HepG2 (cell line): ENCODE results near the gene ATG7. TPM values are rescaled to one million over a fixed set of nuclear protein-coding genes. Genes with fewer than 3 reads are reported as not detected.
A peak's percentile ranks its signal among the peaks of the same experiment; 100 is the strongest.

Experiments
- ARHGAP35 ChIP-seq: sonication (generic); formaldehyde crosslinking; IDR thresholded peaks from 2 replicates; pipeline ENCODE4 v1.9.0; 2022; ENCODE audit warnings: mild to moderate bottlenecking, inconsistent platforms, moderate library complexity, missing genetic modification reagents, borderline replicate concordance
- BHLHE40 ChIP-seq: IDR thresholded peaks from 2 replicates; pipeline ENCODE4 v1.6.1; 2011; ENCODE audit warnings: low read length, improper control_type of control experiment
- ETV5 ChIP-seq: IDR thresholded peaks from 2 replicates; pipeline ENCODE4 v1.6.1; 2018; ENCODE audit warnings: missing biosample characterization, missing genetic modification reagents, inconsistent platforms, borderline replicate concordance
- FOXO1 ChIP-seq: sonication (generic); formaldehyde crosslinking; IDR thresholded peaks from 2 replicates; pipeline ENCODE4 v1.4.0; 2020; ENCODE audit warnings: missing genetic modification reagents
- HDAC2 ChIP-seq: sonication (generic); formaldehyde crosslinking; IDR thresholded peaks from 2 replicates; pipeline ENCODE4 v1.4.0; 2020; ENCODE audit warnings: missing genetic modification reagents
- IKZF5 ChIP-seq: IDR thresholded peaks from 2 replicates; pipeline ENCODE4 v1.6.1; 2018; ENCODE audit warnings: missing genetic modification reagents, mild to moderate bottlenecking, missing compliant biosample characterization
- JARID2 ChIP-seq: sonication (generic); formaldehyde crosslinking; IDR thresholded peaks from 2 replicates; pipeline ENCODE4 v1.8.1; 2023; ENCODE audit warnings: missing genetic modification reagents, inconsistent platforms; ENCODE audit not compliant: insufficient replicate concordance
- KDM2A ChIP-seq: sonication (generic); formaldehyde crosslinking; IDR thresholded peaks from 2 replicates; pipeline ENCODE4 v1.4.0; 2020; ENCODE audit warnings: low read depth, missing genetic modification reagents, borderline replicate concordance
- MTA1 ChIP-seq: sonication (generic); formaldehyde crosslinking; IDR thresholded peaks from 2 replicates; pipeline ENCODE4 v1.4.0; 2020; ENCODE audit warnings: missing genetic modification reagents, mild to moderate bottlenecking, borderline replicate concordance
- NCOA1 ChIP-seq: sonication (generic); formaldehyde crosslinking; IDR thresholded peaks from 2 replicates; pipeline ENCODE4 v1.9.0; 2021; ENCODE audit warnings: missing genetic modification reagents
- RFXAP ChIP-seq: sonication (generic); formaldehyde crosslinking; IDR thresholded peaks from 2 replicates; pipeline ENCODE4 v1.4.0; 2020; ENCODE audit warnings: missing genetic modification reagents, borderline replicate concordance
- SIX4 ChIP-seq: sonication (generic); formaldehyde crosslinking; IDR thresholded peaks from 2 replicates; pipeline ENCODE4 v1.4.0; 2020; ENCODE audit warnings: missing genetic modification reagents
- SKI ChIP-seq: fragments of 450-650 bp; IDR thresholded peaks from one replicate; pipeline ENCODE4 v1.6.1; 2018; ENCODE audit warnings: mild to moderate bottlenecking; ENCODE audit not compliant: partially characterized antibody
- TBX3 ChIP-seq: fragments of 450-650 bp; IDR thresholded peaks from 2 replicates; pipeline ENCODE4 v1.6.1; 2017; ENCODE audit warnings: antibody characterized with exemption, mild to moderate bottlenecking, inconsistent platforms, borderline replicate concordance
- THYN1 ChIP-seq: sonication (generic); formaldehyde crosslinking; IDR thresholded peaks from 2 replicates; pipeline ENCODE4 v1.8.1; 2023; ENCODE audit warnings: low read depth, mild to moderate bottlenecking, moderate library complexity, missing genetic modification reagents, borderline replicate concordance
- ZC3H4 ChIP-seq: sonication (generic); formaldehyde crosslinking; IDR thresholded peaks from 2 replicates; pipeline ENCODE4 v1.4.0; 2020; ENCODE audit warnings: missing genetic modification reagents, borderline replicate concordance
- ZKSCAN1 ChIP-seq: fragments of 150-350 bp; IDR thresholded peaks from 2 replicates; pipeline ENCODE4 v1.6.1; 2014; ENCODE audit warnings: low read length
- ZMYM3 ChIP-seq: sonication (generic); formaldehyde crosslinking; IDR thresholded peaks from 2 replicates; pipeline ENCODE4 v1.5.1; 2020; ENCODE audit warnings: mild to moderate bottlenecking, missing genetic modification reagents
- ZNF207 ChIP-seq: fragments of 450-650 bp; IDR thresholded peaks from 2 replicates; pipeline ENCODE4 v1.6.1; 2016; ENCODE audit warnings: antibody characterized with exemption, borderline replicate concordance
- ZNF232 ChIP-seq: sonication (generic); formaldehyde crosslinking; IDR thresholded peaks from 2 replicates; pipeline ENCODE4 v1.4.0; 2020; ENCODE audit warnings: missing genetic modification reagents, borderline replicate concordance
- ZNF484 ChIP-seq: sonication (generic); formaldehyde crosslinking; IDR thresholded peaks from 2 replicates; pipeline ENCODE4 v1.5.1; 2020; ENCODE audit warnings: mild to moderate bottlenecking, low read depth, missing genetic modification reagents, borderline replicate concordance
- ZNF552 ChIP-seq: sonication (generic); formaldehyde crosslinking; IDR thresholded peaks from 2 replicates; pipeline ENCODE4 v1.9.0; 2022; ENCODE audit warnings: missing genetic modification reagents, mild to moderate bottlenecking, borderline replicate concordance
- ZNF607 ChIP-seq: sonication (generic); formaldehyde crosslinking; IDR thresholded peaks from 2 replicates; pipeline ENCODE4 v1.5.1; 2020; ENCODE audit warnings: missing genetic modification reagents, mild to moderate bottlenecking, borderline replicate concordance
- ZNF747 ChIP-seq: sonication (generic); formaldehyde crosslinking; IDR thresholded peaks from 2 replicates; pipeline ENCODE4 v1.8.1; 2023; ENCODE audit warnings: missing genetic modification reagents, mild to moderate bottlenecking, borderline replicate concordance
- polyA plus RNA-seq, 8 experiments: library from polyadenylated mRNA; depleted of rRNA in 3 of 8; stranded (reverse) in 7 of 8; unstranded in 1 of 8; fragments of >200 nt; fragmentation: Illumina TruSeq in 4 of 8; extraction: Trizol in 4 of 8; gene quantifications; 2 replicates each; pipeline versions ENCODE4 v1.2.1 to v1.2.3, GENCODE V29; 2011 to 2016; ENCODE audit warnings: low read depth in 4 of 8, missing spikeins in 1 of 8, mixed read lengths in 1 of 8; ENCODE audit not compliant: insufficient read depth in 1 of 8
- total RNA-seq, 5 experiments: library from RNA; depleted of rRNA; stranded (reverse); fragments of >200 nt; fragmentation: Illumina TruSeq; extraction: Trizol; gene quantifications; 2 replicates each; pipeline ENCODE4 v1.2.3, GENCODE V29; 2016; ENCODE audit warnings: low read depth in 1 of 5
- TF ChIP-seq, protein P1 (sequence below): sonication (generic); formaldehyde crosslinking; IDR thresholded peaks from 2 replicates; pipeline ENCODE4 v1.4.0; 2020; ENCODE audit warnings: mild to moderate bottlenecking, missing genetic modification reagents

ATG7 gene
- total and polyA plus RNA-seq, 2 of the 13 experiments (the other 11 are each of a cell fraction or from before 2014, with no cell fraction given): 7.8 to 22.1 TPM

GRCh38 chr3:11593318-11594034, 321.3 kb downstream of the ATG7 start (continued):
- TF ChIP-seq, protein P1, sequence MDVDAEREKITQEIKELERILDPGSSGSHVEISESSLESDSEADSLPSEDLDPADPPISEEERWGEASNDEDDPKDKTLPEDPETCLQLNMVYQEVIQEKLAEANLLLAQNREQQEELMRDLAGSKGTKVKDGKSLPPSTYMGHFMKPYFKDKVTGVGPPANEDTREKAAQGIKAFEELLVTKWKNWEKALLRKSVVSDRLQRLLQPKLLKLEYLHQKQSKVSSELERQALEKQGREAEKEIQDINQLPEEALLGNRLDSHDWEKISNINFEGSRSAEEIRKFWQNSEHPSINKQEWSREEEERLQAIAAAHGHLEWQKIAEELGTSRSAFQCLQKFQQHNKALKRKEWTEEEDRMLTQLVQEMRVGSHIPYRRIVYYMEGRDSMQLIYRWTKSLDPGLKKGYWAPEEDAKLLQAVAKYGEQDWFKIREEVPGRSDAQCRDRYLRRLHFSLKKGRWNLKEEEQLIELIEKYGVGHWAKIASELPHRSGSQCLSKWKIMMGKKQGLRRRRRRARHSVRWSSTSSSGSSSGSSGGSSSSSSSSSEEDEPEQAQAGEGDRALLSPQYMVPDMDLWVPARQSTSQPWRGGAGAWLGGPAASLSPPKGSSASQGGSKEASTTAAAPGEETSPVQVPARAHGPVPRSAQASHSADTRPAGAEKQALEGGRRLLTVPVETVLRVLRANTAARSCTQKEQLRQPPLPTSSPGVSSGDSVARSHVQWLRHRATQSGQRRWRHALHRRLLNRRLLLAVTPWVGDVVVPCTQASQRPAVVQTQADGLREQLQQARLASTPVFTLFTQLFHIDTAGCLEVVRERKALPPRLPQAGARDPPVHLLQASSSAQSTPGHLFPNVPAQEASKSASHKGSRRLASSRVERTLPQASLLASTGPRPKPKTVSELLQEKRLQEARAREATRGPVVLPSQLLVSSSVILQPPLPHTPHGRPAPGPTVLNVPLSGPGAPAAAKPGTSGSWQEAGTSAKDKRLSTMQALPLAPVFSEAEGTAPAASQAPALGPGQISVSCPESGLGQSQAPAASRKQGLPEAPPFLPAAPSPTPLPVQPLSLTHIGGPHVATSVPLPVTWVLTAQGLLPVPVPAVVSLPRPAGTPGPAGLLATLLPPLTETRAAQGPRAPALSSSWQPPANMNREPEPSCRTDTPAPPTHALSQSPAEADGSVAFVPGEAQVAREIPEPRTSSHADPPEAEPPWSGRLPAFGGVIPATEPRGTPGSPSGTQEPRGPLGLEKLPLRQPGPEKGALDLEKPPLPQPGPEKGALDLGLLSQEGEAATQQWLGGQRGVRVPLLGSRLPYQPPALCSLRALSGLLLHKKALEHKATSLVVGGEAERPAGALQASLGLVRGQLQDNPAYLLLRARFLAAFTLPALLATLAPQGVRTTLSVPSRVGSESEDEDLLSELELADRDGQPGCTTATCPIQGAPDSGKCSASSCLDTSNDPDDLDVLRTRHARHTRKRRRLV (CRISPR knock-in tag): no peak
- no peak for TF ChIP-seq ZNF747 (CRISPR knock-in tag)
- no peak for TF ChIP-seq THYN1
- no peak for TF ChIP-seq ZNF484 (CRISPR knock-in tag)
- no peak for TF ChIP-seq IKZF5 (CRISPR knock-in tag)
- peak; percentile 17; the same call in 1 of the 2 replicates for TF ChIP-seq SIX4 (CRISPR knock-in tag)
- TF ChIP-seq ZMYM3: no peak
- peak; percentile 36; the same call in 1 of the 2 replicates for TF ChIP-seq ETV5 (CRISPR knock-in tag)
- TF ChIP-seq ZNF232: no peak
- no peak for TF ChIP-seq ARHGAP35 (CRISPR knock-in tag)
- no peak for TF ChIP-seq ZNF607 (CRISPR knock-in tag)
- no peak for TF ChIP-seq JARID2 (CRISPR knock-in tag)
- TF ChIP-seq HDAC2 (CRISPR knock-in tag): no peak
- no peak for TF ChIP-seq ZC3H4 (CRISPR knock-in tag)
- no peak for TF ChIP-seq ZNF207
- TF ChIP-seq FOXO1 (CRISPR knock-in tag): peak; percentile 57
- TF ChIP-seq MTA1 (CRISPR knock-in tag): 0 out of 2 replicates have a peak, but pooled peaks have one; percentile 23
- TF ChIP-seq ZKSCAN1: no peak
- peak; percentile 27; the same call in 1 of the 2 replicates for TF ChIP-seq KDM2A (CRISPR knock-in tag)
- TF ChIP-seq NCOA1 (CRISPR knock-in tag): no peak
- peak; percentile 37; the same call in 1 of the 2 replicates for TF ChIP-seq BHLHE40
- TF ChIP-seq SKI: no peak
- no peak for TF ChIP-seq RFXAP (CRISPR knock-in tag)
- peak; percentile 23; the same call in 1 of the 2 replicates for TF ChIP-seq TBX3
- TF ChIP-seq ZNF552 (CRISPR knock-in tag): no peak
